Measurements from ENCODE around the gene PCDHGA5. TPM values are rescaled to one million over a fixed set of nuclear protein-coding genes. Genes with fewer than 3 reads are reported as not detected.
"Not testable (repeated sequence)": the region's sequence is repeated elsewhere in the genome, so short reads cannot be mapped to it uniquely, and the experiment has no call there.

The PCDHGA5 gene
- 10 to 100 TPM in 3 of 4 donors, 1 to 10 TPM in 1; 8.2 to 13.2 (median 12.1) TPM for total RNA-seq

GRCh38 chr5:141363952-141364660 lies at the start of gene PCDHGA5:
PCDHGA5 (plus strand) TSS chr5:141364162; CDS start chr5:141364331, 169 bp downstream.
- DNase-seq (ENCODE audit: low spot score in 2 of 2), result no peak
- 19 to 22% methylated on average over 34 of the region's 34 CpGs for WGBS, 2 donors

GRCh38 chr5:141316963-141317362 lies 47.0 kb upstream of the PCDHGA5 start:
- Histone ChIP-seq H3K36me3 (peaks cover 0 to 80% (median 19%) of the 10 kb centered on the region in 3 donors), H3K9me3 (peaks cover 8 to 90% (median 52%) of the 10 kb centered on the region in 4 donors), H3K4me1 (peaks cover 0 to 11% (median 7%) of the 10 kb centered on the region in 4 donors)
- H3K27ac ChIP-seq; DNase-seq (ENCODE audit: low spot score in 2 of 2); H3K4me3 ChIP-seq; H3K27me3 ChIP-seq: not testable (repeated sequence)
- WGBS, 2 donors, result 91 to 94% methylated on average over 4 of the region's 4 CpGs

More at GRCh38 chr5:141363952-141364660, at the start of gene PCDHGA5:
- peak within 1 kb of the TSS in 1 of 4 donors; percentile 20 for H3K4me3 ChIP-seq
- no peaks in the 10 kb centered on the region for H3K4me1 ChIP-seq
- no peak within 1 kb of the TSS for H3K27ac ChIP-seq
- H3K36me3 ChIP-seq, result peaks cover 0 to 29% (median 0%) of the 10 kb centered on the region in 3 donors
- TF ChIP-seq POLR2A (IDR thresholded peaks at IDR 0.05), result no peak
- no peak for TF ChIP-seq CTCF (IDR thresholded peaks at IDR 0.05)
- no peak for TF ChIP-seq EP300 (IDR thresholded peaks at IDR 0.05)
- no peaks in the 10 kb centered on the region for H3K27me3 ChIP-seq
- H3K9me3 ChIP-seq, result peaks cover 0 to 99% (median 47%) of the 10 kb centered on the region in 4 donors

- Histone ChIP-seq H3K4me3 (peak overlapping the region in 1 of 4 donors; percentile 67), H3K27ac (no peak overlapping the region), H3K4me1 (peaks cover 0 to 11% (median 7%) of the 10 kb centered on the region in 4 donors), H3K9me3 (peaks cover 8 to 90% (median 46%) of the 10 kb centered on the region in 4 donors), H3K36me3 (peaks cover 0 to 58% (median 19%) of the 10 kb centered on the region in 3 donors), H3K27me3 (no peaks in the 10 kb centered on the region)
- 94 to 96% methylated on average over 6 of the region's 6 CpGs for WGBS, 2 donors
- TF ChIP-seq POLR2A (IDR thresholded peaks at IDR 0.05), result no peak
- TF ChIP-seq EP300 (IDR thresholded peaks at IDR 0.05), result no peak
- no peak for TF ChIP-seq CTCF (IDR thresholded peaks at IDR 0.05)
- DNase-seq (ENCODE audit: low spot score in 2 of 2), result no peak
Observed at GRCh38 chr5:141319202-141319601, 44.8 kb upstream of the PCDHGA5 start.

GRCh38 chr5:141319699-141320098 lies 44.3 kb upstream of the PCDHGA5 start:
- DNase-seq (ENCODE audit: low spot score in 2 of 2), result no peak

More at GRCh38 chr5:141319699-141320098, 44.3 kb upstream of the PCDHGA5 start:
- peaks cover 0 to 11% (median 7%) of the 10 kb centered on the region in 4 donors for H3K4me1 ChIP-seq
- peak overlapping the region; percentile 41 to 84 (median 66) for H3K4me3 ChIP-seq
- TF ChIP-seq EP300 (IDR thresholded peaks at IDR 0.05) (no peak), POLR2A (IDR thresholded peaks at IDR 0.05) (no peak), CTCF (IDR thresholded peaks at IDR 0.05) (no peak)
- peak overlapping the region in 3 of 4 donors; percentile 91 to 97 (median 95) for H3K27ac ChIP-seq
- WGBS, 2 donors, result 69 to 71% methylated on average over 5 of the region's 5 CpGs
- peaks cover 0 to 54% (median 19%) of the 10 kb centered on the region in 3 donors for H3K36me3 ChIP-seq
- H3K27me3 ChIP-seq, result no peaks in the 10 kb centered on the region
- H3K9me3 ChIP-seq, result peaks cover 8 to 89% (median 46%) of the 10 kb centered on the region in 4 donors
